Breast epithelium (tissue), 3 donors: Measurements from ENCODE around the gene RHEB.

ENCODE experiments used
- POLR2A ChIP-seq: fragments of 450-650 bp; IDR thresholded peaks from one replicate; pipeline ENCODE4 v1.6.1; 2016; ENCODE audit warnings: antibody characterized with exemption, mild to moderate bottlenecking, moderate library complexity
- POLR2AphosphoS5 ChIP-seq, 3 donors: sonication (generic); formaldehyde crosslinking; IDR thresholded peaks; one replicate each; pipeline ENCODE4 v1.6.1; 2017; ENCODE audit warnings: antibody characterized with exemption in 3 of 3
- TF ChIP-seq, protein P1 (sequence below), 3 donors: fragments of 450-650 bp; IDR thresholded peaks; one replicate each; pipeline ENCODE4 v1.5.1; 2016 to 2017; ENCODE audit warnings: antibody characterized with exemption in 3 of 3, mild to moderate bottlenecking in 3 of 3, moderate library complexity in 3 of 3

- TF ChIP-seq, protein P1, sequence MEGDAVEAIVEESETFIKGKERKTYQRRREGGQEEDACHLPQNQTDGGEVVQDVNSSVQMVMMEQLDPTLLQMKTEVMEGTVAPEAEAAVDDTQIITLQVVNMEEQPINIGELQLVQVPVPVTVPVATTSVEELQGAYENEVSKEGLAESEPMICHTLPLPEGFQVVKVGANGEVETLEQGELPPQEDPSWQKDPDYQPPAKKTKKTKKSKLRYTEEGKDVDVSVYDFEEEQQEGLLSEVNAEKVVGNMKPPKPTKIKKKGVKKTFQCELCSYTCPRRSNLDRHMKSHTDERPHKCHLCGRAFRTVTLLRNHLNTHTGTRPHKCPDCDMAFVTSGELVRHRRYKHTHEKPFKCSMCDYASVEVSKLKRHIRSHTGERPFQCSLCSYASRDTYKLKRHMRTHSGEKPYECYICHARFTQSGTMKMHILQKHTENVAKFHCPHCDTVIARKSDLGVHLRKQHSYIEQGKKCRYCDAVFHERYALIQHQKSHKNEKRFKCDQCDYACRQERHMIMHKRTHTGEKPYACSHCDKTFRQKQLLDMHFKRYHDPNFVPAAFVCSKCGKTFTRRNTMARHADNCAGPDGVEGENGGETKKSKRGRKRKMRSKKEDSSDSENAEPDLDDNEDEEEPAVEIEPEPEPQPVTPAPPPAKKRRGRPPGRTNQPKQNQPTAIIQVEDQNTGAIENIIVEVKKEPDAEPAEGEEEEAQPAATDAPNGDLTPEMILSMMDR (IDR thresholded peaks at IDR 0.05) = no peak
- TF ChIP-seq POLR2A = no peak
- no peak for TF ChIP-seq POLR2AphosphoS5 (IDR thresholded peaks at IDR 0.05)
Observed at GRCh38 chr7:151487228-151487627, 32.5 kb downstream of the RHEB start.
